ENCODE data around the gene SMAD4. TPM values are rescaled to one million over a fixed set of nuclear protein-coding genes. Genes with fewer than 3 reads are reported as not detected.

Gene SMAD4
- total RNA-seq, 1 experiment from 2014 or later = 61.3 TPM

DNA sequence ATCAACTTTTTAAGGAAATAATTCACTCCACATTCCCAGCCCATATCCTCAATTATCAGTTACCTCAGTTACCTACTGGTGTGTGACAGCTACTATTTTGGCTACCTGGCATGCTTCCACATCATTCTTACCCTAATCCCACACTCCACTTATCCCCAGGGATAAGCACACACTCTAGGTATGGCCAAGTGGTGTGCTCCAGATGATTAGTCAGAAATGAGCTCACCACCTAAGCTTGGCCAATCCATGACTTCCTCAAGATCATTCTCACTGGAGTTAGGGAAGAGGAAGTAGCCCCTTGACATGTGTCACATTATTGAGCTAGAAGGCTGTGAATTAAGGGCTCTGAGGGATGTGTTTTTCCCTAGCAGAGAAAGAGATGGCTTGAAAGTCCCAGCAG lies 20.9 kb upstream of the SMAD4 start:
- H3K4me3 ChIP-seq (ENCODE audit: low read depth in 2 of 2, low read length in 2 of 2) = no peak overlapping the region
- intact Hi-C loops (cut with micrococcal nuclease; ENCODE audit: unreplicated experiment) = no loop called here
- no peak for DNase-seq (ENCODE audit: low read depth, low spot score)
- no peaks in the 10 kb centered on the region for H3K36me3 ChIP-seq (ENCODE audit: control insufficient read depth, insufficient read depth, low read length)
- no TSS peak for BruUV-seq (replicated peaks)
- no peaks in the 10 kb centered on the region; the same call in 1 of the 2 replicates for H3K27me3 ChIP-seq (ENCODE audit: control insufficient read depth, insufficient read depth, low read length)
- POLR2A ChIA-PET = no interaction called here
- no peak for ATAC-seq
- in situ Hi-C loops (cut with HindIII; ENCODE audit: low pct_unique_long_range_greater_than_20kb, low sequenced_read_pairs) = no loop called here
- H3K4me1 ChIP-seq (ENCODE audit: control insufficient read depth, insufficient read depth, low read length) = no peaks in the 10 kb centered on the region
- no peaks in the 10 kb centered on the region for H3K9me3 ChIP-seq (ENCODE audit: control insufficient read depth, insufficient read depth, low read depth, low read length)
- TF ChIP-seq SIN3A (IDR thresholded peaks at IDR 0.05; ENCODE audit: borderline replicate concordance, insufficient read depth, low read depth, low read length) (no peak), CTCF (IDR thresholded peaks at IDR 0.05) (no peak), POLR2AphosphoS5 (IDR thresholded peaks at IDR 0.05; ENCODE audit: low read depth, low read length) (no peak), TCF7L2 (IDR thresholded peaks at IDR 0.05; ENCODE audit: low read depth, low read length) (no peak), REST (IDR thresholded peaks at IDR 0.05; ENCODE audit: insufficient read depth in 1 of 2, low read depth in 2 of 2, low read length in 1 of 2) (no peak)
- H3K27ac ChIP-seq (ENCODE audit: low read length) = no peak overlapping the region
- CTCF ChIA-PET = no interaction called here

DNA sequence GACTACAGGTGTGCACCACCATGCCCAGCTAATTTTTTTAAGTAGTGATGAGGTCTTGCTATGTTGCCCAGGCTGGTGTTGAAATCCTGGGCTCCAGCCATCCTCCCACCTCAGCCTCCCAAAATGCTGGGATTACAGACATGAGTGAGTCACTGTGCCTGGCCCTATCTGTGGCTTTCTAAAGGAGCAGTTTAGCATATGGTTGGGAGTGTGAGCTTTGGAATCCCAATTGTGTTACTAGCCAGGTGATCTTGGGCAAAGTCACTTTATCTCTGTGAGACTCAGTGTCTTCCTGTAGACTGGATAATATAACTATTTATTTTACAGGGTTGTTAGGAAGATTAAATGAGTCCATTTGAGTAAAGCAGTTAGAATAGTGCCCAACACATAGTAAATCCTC lies 19.8 kb upstream of the SMAD4 start:
- POLR2A ChIA-PET = no interaction called here
- Histone ChIP-seq H3K36me3 (ENCODE audit: control insufficient read depth, insufficient read depth, low read length) (no peaks in the 10 kb centered on the region), H3K27me3 (ENCODE audit: control insufficient read depth, insufficient read depth, low read length) (no peaks in the 10 kb centered on the region; the same call in 1 of the 2 replicates), H3K4me1 (ENCODE audit: control insufficient read depth, insufficient read depth, low read length) (no peaks in the 10 kb centered on the region), H3K9me3 (ENCODE audit: control insufficient read depth, insufficient read depth, low read depth, low read length) (no peaks in the 10 kb centered on the region), H3K27ac (ENCODE audit: low read length) (no peak overlapping the region), H3K4me3 (ENCODE audit: low read depth in 2 of 2, low read length in 2 of 2) (no peak overlapping the region)
- ATAC-seq = no peak
- intact Hi-C loops (cut with micrococcal nuclease; ENCODE audit: unreplicated experiment) = no loop called here
- in situ Hi-C loops (cut with HindIII; ENCODE audit: low pct_unique_long_range_greater_than_20kb, low sequenced_read_pairs) = no loop called here
- no TSS peak for BruUV-seq (replicated peaks)
- DNase-seq (ENCODE audit: low read depth, low spot score) = no peak
- no peak for TF ChIP-seq POLR2AphosphoS5 (IDR thresholded peaks at IDR 0.05; ENCODE audit: low read depth, low read length)
- no peak for TF ChIP-seq CTCF (IDR thresholded peaks at IDR 0.05)
- TF ChIP-seq REST (IDR thresholded peaks at IDR 0.05; ENCODE audit: insufficient read depth in 1 of 2, low read depth in 2 of 2, low read length in 1 of 2) = no peak
- TF ChIP-seq SIN3A (IDR thresholded peaks at IDR 0.05; ENCODE audit: borderline replicate concordance, insufficient read depth, low read depth, low read length) = no peak
- TF ChIP-seq TCF7L2 (IDR thresholded peaks at IDR 0.05; ENCODE audit: low read depth, low read length) = no peak
- CTCF ChIA-PET = no interaction called here
